ENCODE data around the gene SLC16A1.

DNA sequence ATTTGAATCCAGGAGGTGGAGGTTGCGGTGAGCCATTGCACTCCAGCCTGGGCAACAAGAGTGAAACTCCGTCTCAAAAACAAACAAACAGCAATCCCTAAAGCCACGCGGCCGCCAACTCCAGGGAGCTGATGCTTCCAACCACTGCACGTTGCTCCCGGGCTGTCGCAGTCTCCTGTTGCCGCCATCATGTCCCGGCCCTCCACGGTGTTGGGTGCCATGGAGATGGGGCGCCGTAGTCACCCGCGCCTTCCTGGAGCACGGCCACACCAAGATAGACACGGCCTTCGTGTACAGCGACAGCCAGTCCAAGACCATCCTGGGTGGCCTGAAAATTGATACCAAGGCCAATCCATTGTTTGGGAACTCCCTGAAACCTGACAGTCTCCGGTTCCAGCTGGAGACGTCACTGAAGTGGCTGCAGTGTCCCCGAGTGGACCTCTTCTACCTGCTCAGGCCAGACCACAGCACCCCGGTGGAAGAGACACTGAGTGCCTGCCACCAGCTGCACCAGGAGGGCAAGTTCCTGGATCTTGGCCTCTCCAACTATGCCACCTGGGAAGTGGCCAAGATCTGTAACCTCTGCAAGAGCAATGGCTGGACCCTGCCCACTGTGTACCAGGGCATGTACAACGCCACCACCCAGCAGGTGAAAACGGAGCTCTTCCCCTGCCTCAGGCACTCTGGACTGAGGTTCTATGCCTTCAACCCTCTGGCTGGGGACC is 32.6 kb downstream of the SLC16A1 start:
- TF ChIP-seq, protein P1, sequence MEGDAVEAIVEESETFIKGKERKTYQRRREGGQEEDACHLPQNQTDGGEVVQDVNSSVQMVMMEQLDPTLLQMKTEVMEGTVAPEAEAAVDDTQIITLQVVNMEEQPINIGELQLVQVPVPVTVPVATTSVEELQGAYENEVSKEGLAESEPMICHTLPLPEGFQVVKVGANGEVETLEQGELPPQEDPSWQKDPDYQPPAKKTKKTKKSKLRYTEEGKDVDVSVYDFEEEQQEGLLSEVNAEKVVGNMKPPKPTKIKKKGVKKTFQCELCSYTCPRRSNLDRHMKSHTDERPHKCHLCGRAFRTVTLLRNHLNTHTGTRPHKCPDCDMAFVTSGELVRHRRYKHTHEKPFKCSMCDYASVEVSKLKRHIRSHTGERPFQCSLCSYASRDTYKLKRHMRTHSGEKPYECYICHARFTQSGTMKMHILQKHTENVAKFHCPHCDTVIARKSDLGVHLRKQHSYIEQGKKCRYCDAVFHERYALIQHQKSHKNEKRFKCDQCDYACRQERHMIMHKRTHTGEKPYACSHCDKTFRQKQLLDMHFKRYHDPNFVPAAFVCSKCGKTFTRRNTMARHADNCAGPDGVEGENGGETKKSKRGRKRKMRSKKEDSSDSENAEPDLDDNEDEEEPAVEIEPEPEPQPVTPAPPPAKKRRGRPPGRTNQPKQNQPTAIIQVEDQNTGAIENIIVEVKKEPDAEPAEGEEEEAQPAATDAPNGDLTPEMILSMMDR (conservative IDR thresholded peaks at IDR 0.05; ENCODE audit: low read depth, low read length) = no peak
- no peak for TF ChIP-seq EZH2 (IDR thresholded peaks at IDR 0.05; ENCODE audit: borderline replicate concordance, low read depth, low read length, poor library complexity, severe bottlenecking)
